K562 (cell line): Measurements from ENCODE around the gene LTBP4. TPM values are rescaled to one million over a fixed set of nuclear protein-coding genes. Genes with fewer than 3 reads are reported as not detected.

Experiments
- ATF3 ChIP-seq, 2 experiments: fragments of 450-650 bp in 1 of 2; sonication (generic) in 1 of 2; formaldehyde crosslinking in 1 of 2; IDR thresholded peaks in 1 of 2; conservative IDR thresholded peaks in 1 of 2; 2 replicates each; pipeline versions ENCODE4 v1.6.1 to v1.8.1; 2016 to 2023; ENCODE audit warnings: mild to moderate bottlenecking in 2 of 2, moderate library complexity in 2 of 2, inconsistent platforms in 1 of 2, missing genetic modification reagents in 1 of 2
- BCOR ChIP-seq: fragments of 450-650 bp; IDR thresholded peaks from 2 replicates; pipeline ENCODE4 v1.6.1; 2016
- CAMTA2 ChIP-seq: fragments of 250-450 bp; sonication (Bioruptor Pico); conservative IDR thresholded peaks from 2 replicates; pipeline ENCODE4 v1.5.1; 2022
- CBFA2T2 ChIP-seq: fragments of 450-650 bp; conservative IDR thresholded peaks from 2 replicates; pipeline ENCODE4 v1.6.1; 2017; ENCODE audit warnings: mild to moderate bottlenecking
- CREB1 ChIP-seq, 2 experiments: sonication (generic) in 1 of 2; formaldehyde crosslinking in 1 of 2; IDR thresholded peaks; 2 replicates each; pipeline versions ENCODE4 v1.6.1 to v1.8.0; 2012 to 2022; ENCODE audit warnings: inconsistent platforms in 1 of 2, mild to moderate bottlenecking in 1 of 2, missing genetic modification reagents in 1 of 2, moderate library complexity in 1 of 2
- DLX4 ChIP-seq: fragments of 250-450 bp; sonication (Bioruptor Pico); IDR thresholded peaks from 2 replicates; pipeline ENCODE4 v1.6.1; 2021; ENCODE audit warnings: mild to moderate bottlenecking
- HSF4 ChIP-seq: fragments of 250-450 bp; sonication (Bioruptor Pico); IDR thresholded peaks from 2 replicates; pipeline ENCODE4 v2.1.2; 2022; ENCODE audit warnings: mild to moderate bottlenecking, moderate library complexity, borderline replicate concordance
- ID3 ChIP-seq, 2 experiments: fragments of 250-450 bp in 1 of 2; fragments of 450-650 bp in 1 of 2; sonication (Bioruptor Pico) in 1 of 2; IDR thresholded peaks; 2 replicates each; pipeline versions ENCODE4 v1.6.1 to v1.8.0; 2016 to 2021; ENCODE audit warnings: mild to moderate bottlenecking in 2 of 2, moderate library complexity in 2 of 2, missing compliant biosample characterization in 1 of 2, missing genetic modification characterization in 1 of 2
- ILF3 ChIP-seq: fragments of 450-650 bp; IDR thresholded peaks from 2 replicates; pipeline ENCODE4 v1.6.1; 2018; ENCODE audit warnings: antibody characterized with exemption, mild to moderate bottlenecking, moderate library complexity, borderline replicate concordance
- LARP7 ChIP-seq: fragments of 450-650 bp; IDR thresholded peaks from 2 replicates; pipeline ENCODE4 v1.6.1; 2016
- NCOA4 ChIP-seq: fragments of 450-650 bp; IDR thresholded peaks from 2 replicates; pipeline ENCODE4 v1.6.1; 2018; ENCODE audit warnings: mild to moderate bottlenecking; ENCODE audit not compliant: partially characterized antibody
- NFRKB ChIP-seq: fragments of 450-650 bp; IDR thresholded peaks from 2 replicates; pipeline ENCODE4 v1.6.1; 2016; ENCODE audit warnings: low read depth
- NR2C1 ChIP-seq, 2 experiments: fragments of 450-650 bp; IDR thresholded peaks; 2 replicates each; pipeline ENCODE4 v1.6.1; 2017; ENCODE audit warnings: mild to moderate bottlenecking in 2 of 2, antibody characterized with exemption in 1 of 2, inconsistent platforms in 1 of 2, missing compliant biosample characterization in 1 of 2, missing genetic modification characterization in 1 of 2
- PHF21A ChIP-seq: fragments of 450-650 bp; IDR thresholded peaks from 2 replicates; pipeline ENCODE4 v1.6.1; 2017; ENCODE audit warnings: low read depth, borderline replicate concordance
- POLR2B ChIP-seq: fragments of 450-650 bp; IDR thresholded peaks from 2 replicates; pipeline ENCODE4 v1.6.1; 2018; ENCODE audit warnings: low read depth; ENCODE audit not compliant: partially characterized antibody
- SAP30 ChIP-seq: fragments of 200-600 bp; sonication (generic); IDR thresholded peaks from 2 replicates; pipeline ENCODE4 v1.6.1; 2012; ENCODE audit warnings: borderline replicate concordance, low read depth, mild to moderate bottlenecking, moderate library complexity, low read length, control low read depth, inconsistent platforms; ENCODE audit not compliant: insufficient read depth, poor library complexity, severe bottlenecking
- SIN3A ChIP-seq, 2 experiments: fragments of 150-350 bp in 1 of 2; IDR thresholded peaks; 2 replicates each; pipeline ENCODE4 v1.6.1; 2011 to 2016; ENCODE audit warnings: borderline replicate concordance in 2 of 2, low read depth in 2 of 2, low read length in 2 of 2, mild to moderate bottlenecking in 2 of 2, moderate library complexity in 2 of 2; ENCODE audit not compliant: control insufficient read depth in 1 of 2
- SMARCA4 ChIP-seq: fragments of 450-650 bp; IDR thresholded peaks from 2 replicates; pipeline ENCODE4 v1.6.1; 2016
- TBL1XR1 ChIP-seq, 2 experiments: IDR thresholded peaks; 2 replicates each; pipeline ENCODE4 v1.6.1; 2012; ENCODE audit warnings: improper control_type of control experiment in 2 of 2, low read length in 2 of 2, mild to moderate bottlenecking in 1 of 2
- TEAD1 ChIP-seq, 2 experiments: fragments of 450-650 bp in 1 of 2; sonication (generic) in 1 of 2; formaldehyde crosslinking; IDR thresholded peaks; 2 replicates each; pipeline versions ENCODE4 v1.4.0 to v1.8.0; 2020 to 2022; ENCODE audit warnings: mild to moderate bottlenecking in 2 of 2, missing genetic modification reagents in 1 of 2
- THRAP3 ChIP-seq: fragments of 450-650 bp; IDR thresholded peaks from 2 replicates; pipeline ENCODE4 v1.6.1; 2016; ENCODE audit warnings: mild to moderate bottlenecking, inconsistent platforms, borderline replicate concordance
- ZBTB1 ChIP-seq: sonication (generic); formaldehyde crosslinking; IDR thresholded peaks from 2 replicates; pipeline ENCODE4 v1.8.1; 2023; ENCODE audit warnings: missing genetic modification reagents, low read depth, mild to moderate bottlenecking, borderline replicate concordance
- ZNF212 ChIP-seq: fragments of 450-650 bp; formaldehyde crosslinking; IDR thresholded peaks from 2 replicates; pipeline ENCODE4 v1.4.0; 2020; ENCODE audit warnings: mild to moderate bottlenecking
- ZNF263 ChIP-seq: sonication (generic); formaldehyde crosslinking; IDR thresholded peaks from 2 replicates; pipeline ENCODE4 v1.8.0; 2022; ENCODE audit warnings: mild to moderate bottlenecking, missing genetic modification reagents, borderline replicate concordance
- ZNF589 ChIP-seq: fragments of 200-800 bp; sonication (Bioruptor generic); IDR thresholded peaks from 2 replicates; pipeline ENCODE4 v1.6.1; 2016; ENCODE audit warnings: low read depth, missing genetic modification characterization, missing compliant biosample characterization
- polyA plus RNA-seq, 8 experiments: library from polyadenylated mRNA; depleted of rRNA in 4 of 8; stranded (reverse) in 5 of 8; unstranded in 3 of 8; fragments of >200 nt; fragmentation: Nextera tagmentation in 2 of 8; fragmentation: Illumina TruSeq in 1 of 8; extraction: Ambion mirVana in 2 of 8; extraction: Trizol in 1 of 8; gene quantifications; 2 replicates each; pipeline versions ENCODE4 v1.2.1 to v1.2.3, GENCODE V29; 2011 to 2014; ENCODE audit warnings: inconsistent platforms in 1 of 8, missing spikeins in 1 of 8
- total RNA-seq, 7 experiments: library from RNA; depleted of rRNA in 6 of 7; stranded (reverse); fragments of >200 nt in 6 of 7; fragmentation: Illumina TruSeq in 2 of 7; extraction: Trizol in 2 of 7; gene quantifications; 2 replicates each; pipeline versions ENCODE4 v1.2.1 to v1.2.3, GENCODE V29; 2011 to 2021; ENCODE audit warnings: low replicate concordance in 1 of 7

The LTBP4 gene
- total and polyA plus RNA-seq, 9 of the 15 experiments (the other 6 are each of a cell fraction or from before 2014, with no cell fraction given) = 0.35 to 160 (median 31.6) TPM

GRCh38 chr19:40598121-40598917 is 2.9 kb upstream of the LTBP4 start (continued):
- TF ChIP-seq THRAP3 (no peak), CAMTA2 (no peak), CBFA2T2 (no peak), TBL1XR1 (IDR thresholded peaks at IDR 0.05; ENCODE audit: low read length in 2 of 2) (no peak), NCOA4 (no peak), HSF4 (CRISPR knock-in tag) (no peak), CREB1 (IDR thresholded peaks at IDR 0.05) (peak; percentile 16; the same call in 1 of the 2 replicates), CREB1 (CRISPR knock-in tag; IDR thresholded peaks at IDR 0.05) (no peak; the same call in none of the 2 replicates), ID3 (CRISPR knock-in tag; IDR thresholded peaks at IDR 0.05) (no peak), ID3 (tag; IDR thresholded peaks at IDR 0.05) (no peak), ATF3 (IDR thresholded peaks at IDR 0.05) (peak; percentile 29; the same call in 1 of the 2 replicates), ATF3 (CRISPR knock-in tag; conservative IDR thresholded peaks at IDR 0.05) (0 out of 2 replicates have a peak, but pooled peaks have one; percentile 15), SIN3A (IDR thresholded peaks at IDR 0.05; ENCODE audit: borderline replicate concordance in 2 of 2, control insufficient read depth in 1 of 2, low read depth in 2 of 2, low read length in 2 of 2) (no peak), NR2C1 (IDR thresholded peaks at IDR 0.05) (peak; percentile 78), NR2C1 (tag; IDR thresholded peaks at IDR 0.05) (0 out of 2 replicates have a peak, but pooled peaks have one; percentile 34), DLX4 (no peak), TEAD1 (CRISPR knock-in tag; IDR thresholded peaks at IDR 0.05) (no peak), ZNF263 (peak; percentile 69), LARP7 (no peak), ZBTB1 (CRISPR knock-in tag) (no peak), POLR2B (no peak), ILF3 (no peak; the same call in 1 of the 2 replicates), ZNF212 (CRISPR knock-in tag) (no peak), SAP30 (no peak), NFRKB (no peak), ZNF589 (CRISPR knock-in tag) (no peak), BCOR (no peak), SMARCA4 (no peak), PHF21A (peak; percentile 73; the same call in 1 of the 2 replicates)
